ENCODE measurements around the gene GCNT4.

The GCNT4 gene

DNA sequence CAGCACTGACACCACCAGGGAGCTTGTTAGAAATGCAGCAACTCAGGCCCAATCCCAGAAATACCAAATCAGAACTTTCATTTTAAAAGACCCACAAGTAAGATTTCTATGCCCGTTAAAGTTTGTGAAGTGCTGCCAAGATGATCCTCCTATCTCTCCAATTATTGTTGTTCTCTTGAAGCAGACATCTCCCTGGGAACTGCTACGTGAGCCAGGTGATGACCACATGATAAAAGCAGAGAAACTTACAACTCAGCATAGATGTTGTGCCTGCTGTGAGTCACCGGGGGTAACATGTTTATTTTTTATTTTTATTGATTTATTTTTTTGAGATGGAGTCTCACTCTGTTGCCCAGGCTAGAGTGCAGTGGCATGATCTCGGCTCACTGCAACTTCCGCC, 34.4 kb downstream of the GCNT4 start:
- no peak for DNase-seq (ENCODE audit: low read depth)

- no peak for DNase-seq (ENCODE audit: low read depth)
Observed at GRCh38 chr5:75016896-75017295, 35.5 kb downstream of the GCNT4 start.

DNA sequence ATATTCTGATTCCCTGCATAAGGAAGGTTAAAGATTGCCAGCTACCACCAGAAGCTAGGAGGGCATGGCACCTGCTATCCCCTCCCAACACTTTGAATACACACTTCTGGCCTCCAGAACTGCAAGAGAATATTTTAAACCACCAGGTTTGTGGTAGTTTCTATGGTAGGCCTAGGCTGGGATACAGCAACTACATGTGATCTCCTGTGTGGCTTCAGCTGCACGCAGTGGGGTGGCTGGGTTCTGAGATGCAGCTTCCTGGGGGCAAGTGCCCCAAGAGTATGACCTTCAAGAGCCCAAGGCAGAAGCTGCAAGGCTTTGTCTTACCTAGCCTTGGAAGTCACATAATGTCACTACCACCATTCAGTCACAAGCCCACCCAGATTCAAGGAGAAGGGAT, 39.6 kb downstream of the GCNT4 start:
- no peak for DNase-seq (ENCODE audit: low read depth)

DNA sequence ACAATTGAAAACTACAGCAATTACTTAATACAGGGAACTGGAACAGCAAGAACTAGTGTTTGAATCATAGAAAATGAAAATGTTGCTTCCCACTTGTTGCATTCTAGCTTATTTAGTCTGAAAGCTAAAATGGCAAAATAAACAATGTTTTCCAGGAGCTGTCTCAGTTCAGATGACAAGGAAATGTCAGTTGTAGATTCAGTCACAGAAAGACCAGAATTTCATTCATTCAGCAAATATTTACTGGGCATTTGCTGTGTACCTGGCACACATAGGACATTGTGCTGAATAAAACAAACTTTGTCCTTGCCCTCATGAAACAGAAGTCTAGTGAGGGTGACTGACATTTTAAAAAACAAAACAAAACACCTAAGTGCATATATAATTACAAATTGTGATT, 41.5 kb downstream of the GCNT4 start:
- no peak for DNase-seq (ENCODE audit: low read depth)

DNA sequence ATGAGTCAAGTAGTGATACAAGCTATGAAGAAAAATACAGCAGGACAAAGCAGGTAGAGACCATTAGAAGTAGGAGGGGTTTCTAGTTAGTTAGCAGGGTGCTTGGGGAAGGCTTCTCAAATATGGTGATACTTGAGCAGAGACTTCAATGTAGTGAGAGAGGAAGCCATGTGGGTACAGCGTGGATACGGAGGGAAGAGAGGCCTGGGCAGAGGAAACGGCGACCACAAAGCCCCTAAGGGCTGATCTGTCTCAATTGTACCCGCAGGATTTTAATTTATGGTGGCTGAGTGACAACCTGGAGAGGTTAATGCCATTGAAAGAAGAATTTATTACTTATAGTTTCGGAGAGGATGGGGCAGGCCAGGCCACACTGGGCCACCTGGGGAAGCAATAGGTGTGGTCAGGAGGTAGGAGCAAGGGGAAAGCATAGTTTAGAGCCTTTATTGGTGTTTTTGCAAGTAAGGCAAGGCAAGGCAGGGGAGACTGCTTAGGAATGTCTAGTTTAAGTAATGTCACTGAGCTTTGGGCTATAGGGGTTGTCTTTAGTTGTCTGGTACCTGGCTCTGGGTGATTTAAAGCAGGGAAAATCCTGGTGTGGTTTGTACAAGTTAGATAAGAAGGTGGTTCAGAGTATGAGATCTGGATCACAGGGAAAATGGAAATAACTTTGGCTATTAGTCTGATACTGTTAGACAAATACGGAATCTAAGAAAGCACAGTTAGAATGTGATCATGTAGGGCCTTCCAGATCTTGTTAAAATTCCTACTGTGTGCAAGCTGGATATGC, 42.6 kb downstream of the GCNT4 start:
- no peak for DNase-seq (ENCODE audit: low read depth)

DNA sequence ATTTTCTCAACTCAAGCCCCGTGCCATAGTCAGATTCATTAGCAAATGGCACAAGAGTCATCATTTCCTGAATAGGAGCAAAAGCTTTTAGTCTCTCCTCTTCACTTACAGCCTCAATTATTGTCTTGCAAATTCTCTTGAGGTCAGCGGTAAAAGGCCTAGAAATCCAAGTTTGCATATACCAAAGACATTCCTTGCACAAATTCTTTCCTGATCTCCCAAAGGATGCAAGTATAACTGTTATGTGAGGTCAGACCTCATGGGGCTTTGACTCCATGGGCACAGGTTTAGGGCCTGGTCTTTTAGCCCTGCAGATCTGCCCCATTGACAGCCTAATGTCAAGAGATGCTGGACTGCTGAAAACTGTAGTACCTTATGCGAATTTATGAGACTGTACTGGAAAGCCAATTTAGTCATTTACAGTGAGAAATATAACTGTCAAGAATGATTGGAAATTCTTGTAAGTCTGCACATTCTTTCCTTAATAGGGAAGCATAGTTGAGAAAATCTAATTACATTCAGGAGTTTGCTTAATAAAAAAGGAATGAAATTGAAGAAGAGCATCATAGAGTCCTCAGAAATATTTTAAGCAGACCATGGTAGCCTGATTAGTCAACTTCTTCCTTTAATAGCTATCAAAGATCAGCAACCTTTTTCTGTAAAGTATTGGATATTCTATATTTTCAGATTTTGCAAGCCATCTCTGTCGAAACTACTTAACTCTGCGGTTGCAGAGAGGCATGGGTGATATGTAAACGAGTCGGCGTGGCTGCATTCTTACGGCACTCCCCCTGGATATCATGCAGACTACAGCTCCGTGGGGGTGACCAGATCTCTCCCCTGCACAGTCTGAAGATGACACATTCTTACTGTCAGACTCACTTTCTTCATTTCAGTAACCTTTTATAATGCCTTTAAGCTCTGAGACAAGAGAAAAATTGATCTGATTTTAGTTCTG, 45.2 kb downstream of the GCNT4 start:
- DNase-seq (ENCODE audit: low read depth), result peak; percentile 76

GRCh38 chr5:75005561-75005960, 46.8 kb downstream of the GCNT4 start:
- no peak for DNase-seq (ENCODE audit: low read depth)

Measured in iris pigment epithelial cell (primary cell).